H1 (cell line): Measurements from ENCODE around the gene MCM8.

Source experiments
- CEBPB ChIP-seq: IDR thresholded peaks from 2 replicates; pipeline ENCODE4 v1.6.1; 2012; ENCODE audit warnings: low read depth, low read length
- GABPA ChIP-seq: IDR thresholded peaks from 2 replicates; pipeline ENCODE4 v1.6.1; 2011; ENCODE audit warnings: mild to moderate bottlenecking, low read length, moderate library complexity, borderline replicate concordance; ENCODE audit not compliant: insufficient read depth
- JUN ChIP-seq: IDR thresholded peaks from 2 replicates; pipeline ENCODE4 v1.6.1; 2011; ENCODE audit warnings: low read depth, mild to moderate bottlenecking, improper control_type of control experiment, low read length
- POLR2A ChIP-seq, 2 experiments: IDR thresholded peaks; 1 replicate in 1 of 2; 2 replicates in 1 of 2; pipeline ENCODE4 v1.6.1; 2011; ENCODE audit warnings: low read depth in 2 of 2, low read length in 2 of 2, mild to moderate bottlenecking in 2 of 2; ENCODE audit errors: control extremely low read depth in 1 of 2
- RAD21 ChIP-seq, 2 experiments: IDR thresholded peaks in 1 of 2; conservative IDR thresholded peaks in 1 of 2; 2 replicates each; pipeline ENCODE4 v1.6.1; 2011; ENCODE audit warnings: low read depth in 2 of 2, low read length in 2 of 2, improper control_type of control experiment in 1 of 2, inconsistent platforms in 1 of 2, mild to moderate bottlenecking in 1 of 2, moderate library complexity in 1 of 2
- YY1 ChIP-seq: IDR thresholded peaks from 2 replicates; pipeline ENCODE4 v1.6.1; 2011; ENCODE audit warnings: low read depth, mild to moderate bottlenecking, low read length
- TF ChIP-seq, protein P1 (sequence below), 3 experiments: IDR thresholded peaks; 1 replicate in 2 of 3; 2 replicates in 1 of 3; pipeline versions ENCODE4 v1.5.1 to v1.6.1; 2011; ENCODE audit warnings: low read length in 3 of 3, mild to moderate bottlenecking in 3 of 3, inconsistent platforms in 2 of 3, low read depth in 1 of 3, moderate library complexity in 1 of 3; ENCODE audit not compliant: insufficient read depth in 1 of 3; ENCODE audit errors: control extremely low read depth in 1 of 3

DNA sequence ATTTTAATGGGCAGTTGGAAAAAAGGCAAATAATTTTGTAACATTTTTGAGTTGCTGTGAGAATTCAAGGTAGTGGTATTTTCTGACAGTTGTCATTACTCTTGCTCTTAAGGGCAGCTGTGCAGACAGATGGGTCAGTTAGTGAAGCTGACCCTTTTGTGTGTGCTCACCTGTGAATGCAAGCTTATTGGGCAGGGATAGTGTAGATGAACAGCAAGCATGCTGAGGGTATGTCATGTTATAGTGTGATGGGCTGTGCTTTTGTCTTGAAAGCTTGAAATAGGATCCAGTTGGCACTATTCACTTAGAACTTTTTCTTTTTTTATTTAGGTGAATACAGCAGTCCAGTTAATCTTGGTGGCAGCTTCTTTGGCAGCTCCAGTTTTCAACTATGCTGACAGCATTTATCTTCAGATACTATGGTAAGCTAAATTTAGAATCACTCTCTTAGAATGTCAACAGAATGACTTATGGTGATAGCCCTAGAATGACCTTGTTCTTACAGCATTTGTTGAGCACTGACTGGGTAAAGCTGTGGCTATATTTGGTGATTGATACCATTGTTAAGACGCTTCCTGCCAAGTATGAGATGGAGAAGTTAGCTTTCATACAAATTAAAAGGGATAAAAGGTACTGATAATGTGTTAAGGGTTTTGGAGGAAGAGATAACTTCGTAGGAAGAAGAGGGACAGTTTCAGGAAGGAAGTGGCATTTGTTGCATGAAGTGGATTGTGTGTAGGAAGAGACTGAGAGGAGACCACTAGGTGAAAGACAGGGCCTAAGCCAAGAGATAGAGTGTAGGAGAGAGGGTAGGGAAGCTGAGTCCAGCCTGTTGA is 83.9 kb downstream of the MCM8 start:
- TF ChIP-seq POLR2A (IDR thresholded peaks at IDR 0.05; ENCODE audit: control extremely low read depth in 1 of 2, low read depth in 2 of 2, low read length in 2 of 2) (no peak), CEBPB (no peak), GABPA (no peak), YY1 (no peak), JUN (no peak), RAD21 (IDR thresholded peaks at IDR 0.05 in 1 of 2, conservative IDR thresholded peaks at IDR 0.05 in 1 of 2; ENCODE audit: low read depth in 2 of 2, low read length in 2 of 2) (no peak)
- TF ChIP-seq, protein P1, sequence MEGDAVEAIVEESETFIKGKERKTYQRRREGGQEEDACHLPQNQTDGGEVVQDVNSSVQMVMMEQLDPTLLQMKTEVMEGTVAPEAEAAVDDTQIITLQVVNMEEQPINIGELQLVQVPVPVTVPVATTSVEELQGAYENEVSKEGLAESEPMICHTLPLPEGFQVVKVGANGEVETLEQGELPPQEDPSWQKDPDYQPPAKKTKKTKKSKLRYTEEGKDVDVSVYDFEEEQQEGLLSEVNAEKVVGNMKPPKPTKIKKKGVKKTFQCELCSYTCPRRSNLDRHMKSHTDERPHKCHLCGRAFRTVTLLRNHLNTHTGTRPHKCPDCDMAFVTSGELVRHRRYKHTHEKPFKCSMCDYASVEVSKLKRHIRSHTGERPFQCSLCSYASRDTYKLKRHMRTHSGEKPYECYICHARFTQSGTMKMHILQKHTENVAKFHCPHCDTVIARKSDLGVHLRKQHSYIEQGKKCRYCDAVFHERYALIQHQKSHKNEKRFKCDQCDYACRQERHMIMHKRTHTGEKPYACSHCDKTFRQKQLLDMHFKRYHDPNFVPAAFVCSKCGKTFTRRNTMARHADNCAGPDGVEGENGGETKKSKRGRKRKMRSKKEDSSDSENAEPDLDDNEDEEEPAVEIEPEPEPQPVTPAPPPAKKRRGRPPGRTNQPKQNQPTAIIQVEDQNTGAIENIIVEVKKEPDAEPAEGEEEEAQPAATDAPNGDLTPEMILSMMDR (IDR thresholded peaks at IDR 0.05; ENCODE audit: control extremely low read depth in 1 of 3, insufficient read depth in 1 of 3, low read depth in 1 of 3, low read length in 3 of 3) = no peak
